ENCODE data around the gene MRM2.

The MRM2 gene

DNA sequence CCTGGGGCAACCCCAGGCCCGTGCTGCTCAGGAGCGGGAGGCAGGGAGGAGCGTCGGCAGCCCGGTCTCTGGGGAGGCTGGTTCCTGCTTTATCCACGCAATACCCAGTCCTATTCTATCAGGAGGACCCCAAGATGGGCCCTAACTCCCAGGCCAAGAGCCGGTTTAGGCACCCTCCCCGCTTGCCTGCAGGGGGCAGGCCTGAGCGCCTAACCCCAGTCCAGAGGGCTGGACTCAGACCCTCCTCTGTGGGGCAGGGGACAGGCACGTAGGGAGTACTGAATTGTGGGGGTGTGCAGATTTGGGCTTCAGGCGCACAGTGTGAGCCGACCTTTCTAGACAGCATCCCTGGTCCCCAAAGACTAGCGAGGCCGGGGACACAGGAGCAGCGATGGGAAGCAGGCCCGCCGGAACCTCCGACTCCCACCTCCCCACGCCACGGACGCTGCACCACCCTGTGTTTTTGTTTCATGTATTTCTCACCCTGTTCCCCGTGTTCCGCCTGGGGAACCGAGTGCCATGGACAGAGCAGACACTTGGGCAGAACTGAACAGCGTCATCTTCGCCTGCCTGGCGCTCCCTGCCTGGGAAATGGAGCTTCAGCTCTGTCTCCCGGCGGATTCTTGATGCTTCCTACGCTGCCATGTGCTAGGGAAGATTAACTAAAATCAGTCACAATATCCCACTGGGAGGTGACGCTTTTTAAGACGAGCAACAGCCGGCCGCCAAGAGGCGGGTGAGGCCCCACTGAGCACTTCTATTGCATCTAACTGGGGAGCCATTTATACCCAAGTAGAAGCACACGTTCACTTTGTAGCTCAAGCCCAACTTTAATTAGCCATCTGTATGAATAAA lies 5.4 kb upstream of the MRM2 start:
- no peak for DNase-seq (ENCODE audit: low read depth)

DNA sequence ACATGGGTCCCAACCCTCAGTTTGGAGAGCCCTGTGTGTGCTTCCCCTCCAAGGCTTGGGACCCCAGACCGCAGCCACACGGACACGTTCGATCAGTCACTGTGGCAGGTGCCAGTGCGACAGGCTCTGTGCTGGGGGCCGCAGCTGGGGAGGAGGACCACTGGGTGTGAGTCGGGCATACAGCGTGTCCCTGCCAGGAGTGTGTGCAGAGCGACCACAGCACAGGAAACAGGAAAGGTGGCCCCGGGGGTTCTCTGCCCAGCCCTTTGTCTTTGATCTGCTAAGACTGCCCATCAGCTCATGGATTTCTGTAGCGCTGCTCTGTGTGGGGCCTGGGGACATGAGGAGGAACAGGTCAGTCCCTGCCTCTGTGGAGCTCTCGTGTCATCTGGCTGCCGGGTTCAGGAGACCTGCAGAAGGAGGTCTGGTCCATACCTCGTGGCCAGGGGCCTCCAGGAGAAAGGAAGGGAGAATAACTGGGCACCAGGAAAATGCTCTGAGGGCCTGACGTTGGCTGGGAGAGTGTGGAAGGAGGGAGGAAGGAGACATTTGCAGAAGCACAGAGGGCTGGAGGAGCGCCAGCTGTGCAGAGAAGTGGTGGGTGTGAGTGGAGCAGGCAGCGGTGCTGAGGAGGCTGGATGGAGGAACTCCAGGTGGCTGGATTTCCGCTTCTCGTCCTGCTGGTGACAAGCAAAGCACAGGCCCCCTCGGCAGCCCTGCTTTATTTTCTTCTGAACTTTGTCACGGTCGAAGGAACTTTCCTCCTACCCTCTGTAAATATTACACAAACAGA lies 4.1 kb upstream of the MRM2 start:
- no peak for DNase-seq (ENCODE audit: low read depth)

- DNase-seq (ENCODE audit: low read depth), result no peak
These were observed 2.5 kb upstream of the MRM2 start for GRCh38 chr7:2244404-2244995.

- DNase-seq (ENCODE audit: low read depth), result no peak
These were observed 1.5 kb upstream of the MRM2 start for GRCh38 chr7:2243458-2243857.

GRCh38 chr7:2242541-2243429 lies 780 bp upstream of the MRM2 start:
- DNase-seq (ENCODE audit: low read depth), result no peak

DNA sequence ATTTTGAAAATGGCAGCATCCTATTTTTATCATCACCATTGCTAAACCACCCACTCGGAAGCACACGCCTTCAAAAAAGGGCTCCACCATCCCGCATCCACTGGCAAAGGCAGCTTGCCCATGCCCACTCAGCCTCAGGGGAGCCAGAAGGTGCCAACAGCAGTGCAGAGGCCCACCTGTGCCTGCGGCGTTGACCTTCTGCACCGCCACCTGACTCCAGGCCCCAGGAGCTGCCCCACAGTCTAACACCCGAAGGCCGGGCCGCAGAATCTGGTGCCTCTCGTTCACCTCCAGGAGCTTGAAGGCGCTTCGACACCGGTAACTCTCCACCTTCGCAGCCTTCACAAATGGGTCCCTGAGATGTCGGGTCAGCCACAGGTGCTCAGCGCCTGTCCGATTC lies 2.8 kb downstream of the MRM2 start:
- no peak for DNase-seq (ENCODE audit: low read depth)

- no peak for DNase-seq (ENCODE audit: low read depth)
These were observed 4.8 kb downstream of the MRM2 start for GRCh38 chr7:2237109-2237602.

- DNase-seq (ENCODE audit: low read depth), result no peak
These were observed 8.1 kb downstream of the MRM2 start for GRCh38 chr7:2233926-2234325.

- DNase-seq (ENCODE audit: low read depth), result peak; percentile 51
These were observed 9.1 kb downstream of the MRM2 start, which contains the start of gene MAD1L1 for GRCh38 chr7:2232766-2233520. MAD1L1 (minus strand) TSS chr7:2232945; CDS start chr7:2230133, 2,812 bp downstream.

DNA sequence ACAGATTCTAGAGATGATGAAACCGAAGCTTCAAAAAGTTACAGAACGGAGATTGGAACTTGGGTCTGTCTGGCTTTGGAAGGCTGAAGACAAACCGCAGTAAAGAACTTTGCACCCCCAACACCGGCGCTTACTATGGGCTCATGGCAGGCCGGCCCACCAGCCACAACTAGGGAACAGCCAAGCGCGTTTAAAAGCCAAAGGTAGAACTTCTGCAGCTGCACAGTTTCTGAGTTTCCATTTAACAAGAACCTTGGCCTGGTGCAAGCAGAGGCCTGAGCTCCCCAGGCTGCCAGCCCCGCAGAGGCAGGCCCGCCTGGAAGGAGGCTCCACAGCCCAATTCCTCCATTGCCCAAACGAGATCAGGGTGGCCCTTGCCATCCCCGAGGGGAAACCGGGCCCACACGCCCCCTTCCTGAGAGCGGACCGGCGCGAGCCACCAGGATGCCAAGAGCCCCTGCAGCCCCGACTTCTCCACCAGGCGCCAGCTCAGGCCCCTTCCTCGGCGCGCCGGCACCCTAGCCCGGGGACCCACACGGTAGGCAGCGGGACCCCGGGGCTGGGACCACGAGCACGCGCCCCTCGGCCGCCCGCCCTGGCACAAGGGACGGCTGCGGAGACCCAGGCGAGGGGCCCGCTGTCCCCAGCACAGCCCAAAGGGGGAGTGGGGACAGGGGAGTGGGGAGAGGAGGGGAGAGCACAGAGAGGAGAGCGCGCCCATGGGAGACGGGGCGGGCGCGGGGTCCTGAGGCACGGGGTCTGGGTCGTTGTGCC lies 9.8 kb downstream of the MRM2 start:
- no peak for DNase-seq (ENCODE audit: low read depth)

DNA sequence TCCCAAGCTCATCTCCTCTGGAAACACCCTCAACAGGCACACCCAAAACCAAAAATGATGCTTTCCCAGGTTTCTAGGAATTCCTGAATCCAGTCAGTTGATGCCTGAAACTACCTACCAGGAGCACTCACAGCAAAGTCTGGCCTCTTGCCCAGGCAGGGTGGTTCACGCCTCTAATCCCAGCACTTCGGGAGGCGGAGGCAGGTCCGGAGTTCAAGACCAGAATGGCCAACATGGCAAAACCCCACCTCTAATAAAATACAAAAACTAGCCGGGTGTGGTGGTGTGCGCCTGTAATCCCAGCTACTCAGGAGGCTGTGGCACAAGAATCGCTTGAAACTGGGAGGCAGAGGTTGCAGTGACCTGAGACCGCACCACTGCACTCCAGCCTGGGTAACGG lies 11.1 kb downstream of the MRM2 start:
- DNase-seq (ENCODE audit: low read depth), result no peak

- no peak for DNase-seq (ENCODE audit: low read depth)
These were observed 11.8 kb downstream of the MRM2 start for GRCh38 chr7:2230226-2230625.

DNA sequence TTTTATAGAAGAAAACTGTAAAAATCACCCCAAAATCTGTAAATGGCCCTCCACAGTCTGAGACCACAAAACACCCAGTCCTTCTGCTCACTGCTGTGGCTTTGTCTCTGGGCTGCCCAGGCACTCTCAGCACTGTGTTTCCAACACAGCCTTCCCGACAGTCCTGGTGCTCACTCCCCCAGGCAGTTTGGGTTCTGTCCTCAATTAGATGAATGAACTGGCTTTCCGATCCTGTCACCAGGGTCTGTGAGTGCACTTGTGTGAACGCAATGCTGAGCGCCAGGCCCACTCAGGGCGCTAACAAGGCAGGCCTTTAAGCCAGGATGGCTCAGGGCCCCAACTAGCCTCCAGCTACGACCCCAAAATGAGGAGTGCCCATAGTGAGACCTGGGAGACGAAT lies 12.5 kb downstream of the MRM2 start:
- no peak for DNase-seq (ENCODE audit: low read depth)

- no peak for DNase-seq (ENCODE audit: low read depth)
These were observed 13.1 kb downstream of the MRM2 start for GRCh38 chr7:2228921-2229320.

DNA sequence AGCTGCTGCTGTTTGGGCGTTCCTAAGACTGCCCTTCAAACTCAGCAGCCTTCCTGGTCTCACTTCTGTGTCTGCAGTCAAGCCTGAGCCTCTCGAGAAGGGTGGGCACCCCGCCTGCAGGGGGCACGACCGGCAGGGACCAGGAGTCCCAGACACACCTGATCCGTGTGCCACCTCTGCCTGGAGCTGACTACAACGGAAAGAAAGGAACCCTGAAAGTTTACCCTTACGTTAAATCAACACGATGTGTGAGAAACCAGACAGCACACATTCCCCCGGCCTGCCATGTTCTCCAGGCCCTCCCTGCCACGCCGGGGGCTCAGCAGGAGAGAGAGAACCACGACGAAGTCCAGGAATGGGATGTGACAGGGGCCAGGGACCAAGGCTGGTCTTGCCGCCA lies 14.3 kb downstream of the MRM2 start:
- no peak for DNase-seq (ENCODE audit: low read depth)

GRCh38 chr7:2225830-2226229 lies 16.2 kb downstream of the MRM2 start:
- DNase-seq (ENCODE audit: low read depth), result no peak

DNA sequence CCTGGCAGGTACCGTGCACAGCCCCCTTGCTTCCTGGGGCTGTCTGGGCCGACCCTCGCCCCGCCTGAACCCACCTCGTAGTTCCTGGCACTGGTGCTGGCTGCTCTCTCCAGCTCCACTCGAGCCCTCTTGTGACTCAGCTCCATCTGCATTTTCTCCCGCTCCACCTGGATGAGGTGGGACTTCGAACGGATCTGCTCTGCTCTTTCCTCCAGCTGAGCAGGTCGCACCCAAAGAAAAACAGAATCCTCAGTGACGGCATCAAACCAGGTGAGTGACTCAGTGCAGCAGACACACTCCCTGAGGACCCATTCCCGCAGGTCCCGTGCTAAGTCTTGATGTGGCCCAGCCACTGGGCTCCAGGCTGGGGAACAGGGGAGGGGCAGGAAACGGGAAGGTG lies 16.7 kb downstream of the MRM2 start:
- DNase-seq (ENCODE audit: low read depth), result no peak

- DNase-seq (ENCODE audit: low read depth), result no peak
These were observed 17.1 kb downstream of the MRM2 start for GRCh38 chr7:2224934-2225333.

DNA sequence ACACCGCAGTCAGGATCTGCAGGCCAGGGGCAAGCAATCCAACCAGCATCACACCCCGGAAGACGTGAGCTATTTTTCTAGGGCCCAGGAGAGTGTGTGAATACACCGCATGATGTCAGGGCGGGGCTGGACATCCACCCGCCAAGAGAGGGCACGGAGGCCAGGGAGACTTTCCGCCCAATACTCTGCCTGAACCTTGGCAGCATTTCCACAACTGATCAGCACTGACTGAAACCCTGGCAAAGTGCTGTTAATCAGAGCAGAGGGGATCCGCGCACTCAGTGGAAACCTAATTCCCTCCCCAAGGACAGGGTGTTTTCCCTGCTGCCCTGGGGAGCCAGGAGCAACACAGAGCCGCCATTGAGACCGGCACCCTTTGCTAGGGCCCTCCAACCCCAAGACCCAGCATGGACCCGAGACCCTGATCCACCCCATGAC lies 17.5 kb downstream of the MRM2 start:
- DNase-seq (ENCODE audit: low read depth), result no peak

GRCh38 chr7:2223321-2223720 lies 18.7 kb downstream of the MRM2 start:
- DNase-seq (ENCODE audit: low read depth), result no peak
